Neural progenitor cell (in vitro differentiated cells): Measurements from ENCODE around the gene TRRAP.

Source experiments
- EZH2 ChIP-seq: fragments of 200-600 bp; sonication (generic); IDR thresholded peaks from 2 replicates; pipeline ENCODE4 v1.6.1; 2017; ENCODE audit warnings: antibody characterized with exemption, mild to moderate bottlenecking, moderate library complexity
- EZH2phosphoT487 ChIP-seq: fragments of 200-600 bp; sonication (generic); IDR thresholded peaks from 2 replicates; pipeline ENCODE4 v1.6.1; 2017; ENCODE audit warnings: antibody characterized with exemption
- TF ChIP-seq, protein P1 (sequence below): fragments of 200-600 bp; sonication (generic); IDR thresholded peaks from 2 replicates; pipeline ENCODE4 v1.5.1; 2017; ENCODE audit warnings: antibody characterized with exemption, mild to moderate bottlenecking

DNA sequence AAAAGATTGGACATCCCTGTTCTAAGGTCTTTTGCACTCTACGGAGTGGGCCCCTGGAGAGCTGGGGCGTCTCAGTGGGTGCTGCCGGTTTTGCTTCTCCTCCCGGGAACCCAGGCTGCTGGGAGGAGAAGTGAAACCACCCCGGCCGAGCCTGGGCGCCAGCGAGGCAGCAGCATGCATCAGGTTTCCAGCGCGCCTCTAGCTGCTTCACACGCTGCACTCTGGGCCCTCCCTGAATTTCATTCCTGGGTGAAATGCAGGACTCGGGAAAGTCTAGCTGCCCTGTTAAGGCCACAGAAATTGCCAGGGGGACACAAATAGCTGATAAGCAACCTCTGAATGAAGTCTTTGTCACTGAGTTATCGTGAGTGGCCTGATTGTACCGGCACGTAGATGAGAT lies 127.4 kb downstream of the TRRAP start:
- TF ChIP-seq, protein P1, sequence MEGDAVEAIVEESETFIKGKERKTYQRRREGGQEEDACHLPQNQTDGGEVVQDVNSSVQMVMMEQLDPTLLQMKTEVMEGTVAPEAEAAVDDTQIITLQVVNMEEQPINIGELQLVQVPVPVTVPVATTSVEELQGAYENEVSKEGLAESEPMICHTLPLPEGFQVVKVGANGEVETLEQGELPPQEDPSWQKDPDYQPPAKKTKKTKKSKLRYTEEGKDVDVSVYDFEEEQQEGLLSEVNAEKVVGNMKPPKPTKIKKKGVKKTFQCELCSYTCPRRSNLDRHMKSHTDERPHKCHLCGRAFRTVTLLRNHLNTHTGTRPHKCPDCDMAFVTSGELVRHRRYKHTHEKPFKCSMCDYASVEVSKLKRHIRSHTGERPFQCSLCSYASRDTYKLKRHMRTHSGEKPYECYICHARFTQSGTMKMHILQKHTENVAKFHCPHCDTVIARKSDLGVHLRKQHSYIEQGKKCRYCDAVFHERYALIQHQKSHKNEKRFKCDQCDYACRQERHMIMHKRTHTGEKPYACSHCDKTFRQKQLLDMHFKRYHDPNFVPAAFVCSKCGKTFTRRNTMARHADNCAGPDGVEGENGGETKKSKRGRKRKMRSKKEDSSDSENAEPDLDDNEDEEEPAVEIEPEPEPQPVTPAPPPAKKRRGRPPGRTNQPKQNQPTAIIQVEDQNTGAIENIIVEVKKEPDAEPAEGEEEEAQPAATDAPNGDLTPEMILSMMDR: no peak
- TF ChIP-seq EZH2: no peak
- no peak for TF ChIP-seq EZH2phosphoT487
